GM11168 (cell line): ENCODE results near the gene NTM.

ENCODE experiments used
- in situ Hi-C: fragments of 300-500 bp; cut with MboI; formaldehyde crosslinking; loops from one replicate; pipeline ENCODE4 v1.12.0; 2022; ENCODE audit warnings: low sequenced_read_pairs; ENCODE audit not compliant: unreplicated experiment

NTM gene

GRCh38 chr11:132278801-132279574 is 908.6 kb downstream of the NTM start:
- in situ Hi-C loops = no loop called here

- in situ Hi-C loops = no loop called here
Measured at GRCh38 chr11:132284048-132284447, 913.6 kb downstream of the NTM start.

DNA sequence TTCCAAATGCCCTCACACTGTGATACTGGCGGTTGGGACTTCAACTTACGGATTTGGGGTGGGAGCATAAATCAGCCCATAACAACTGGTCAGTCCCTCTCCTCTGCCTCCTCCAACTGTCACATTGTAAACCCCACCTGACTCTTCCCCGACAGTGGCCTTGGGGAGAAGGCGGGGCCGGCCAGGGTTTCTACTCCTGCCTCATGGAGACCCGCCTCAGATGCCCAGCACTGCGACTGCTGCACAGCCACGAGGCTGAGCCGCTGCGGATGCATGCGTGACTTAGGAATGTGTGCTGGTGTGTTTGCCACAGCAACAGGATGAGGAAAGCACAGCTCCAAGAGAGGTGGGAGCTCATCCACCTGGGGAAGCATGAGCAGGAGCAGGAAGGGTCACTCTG is 914.2 kb downstream of the NTM start:
- in situ Hi-C loops = loop anchor here (5.0 kb wide), 1 partner anchor 113 kb away; no protein-coding TSS in a partner anchor

DNA sequence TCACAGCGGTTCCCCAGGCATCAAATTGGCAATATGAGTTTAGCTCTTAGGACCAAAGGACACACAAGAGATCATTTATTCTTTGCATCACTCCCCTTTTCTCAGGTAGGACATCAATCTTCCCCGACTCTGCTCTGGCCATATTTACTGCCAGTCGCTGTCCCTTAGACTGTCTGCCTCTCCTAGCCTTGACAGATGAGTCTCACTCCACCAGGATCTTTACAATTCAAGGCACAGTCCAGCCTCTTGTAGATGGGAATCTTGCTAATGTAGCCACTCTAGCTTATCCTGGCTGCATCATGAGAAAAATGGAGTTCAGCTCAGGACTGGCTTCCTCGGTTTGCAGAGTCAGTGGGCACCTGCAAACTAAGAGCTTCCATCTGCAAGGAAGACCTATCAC is 915.2 kb downstream of the NTM start:
- in situ Hi-C loops = loop anchor here (5.0 kb wide), 1 partner anchor 112 kb away; no protein-coding TSS in a partner anchor

GRCh38 chr11:132286106-132286505 is 915.7 kb downstream of the NTM start:
- in situ Hi-C loops = loop anchor here (5.0 kb wide), 1 partner anchor 111 kb away; no protein-coding TSS in a partner anchor

GRCh38 chr11:132288036-132288435 is 917.6 kb downstream of the NTM start:
- in situ Hi-C loops = loop anchor here (5.0 kb wide), 1 partner anchor 109 kb away; no protein-coding TSS in a partner anchor

- in situ Hi-C loops = loop anchor here (5.0 kb wide), 1 partner anchor 108 kb away; no protein-coding TSS in a partner anchor
Measured at GRCh38 chr11:132289590-132290256, 919.3 kb downstream of the NTM start.

DNA sequence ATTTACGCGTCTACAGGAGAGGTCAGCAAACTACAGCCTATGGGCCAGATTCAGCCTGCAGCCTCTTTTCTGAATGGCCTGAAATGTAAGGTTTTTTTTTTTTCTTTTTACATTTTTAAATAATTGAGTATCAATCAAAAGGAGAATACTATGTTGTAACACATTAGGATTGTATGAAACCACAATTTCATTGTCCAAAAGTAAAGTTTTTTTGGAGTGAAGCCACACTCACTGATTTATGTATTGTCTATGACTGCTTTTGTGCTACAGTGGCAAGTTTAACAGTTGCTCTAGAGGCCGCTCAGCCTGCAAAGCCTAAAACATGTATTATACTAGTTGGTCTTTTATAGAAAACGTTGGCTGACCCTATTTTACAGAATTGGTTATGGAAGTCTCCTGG is 923.2 kb downstream of the NTM start:
- in situ Hi-C loops = no loop called here

DNA sequence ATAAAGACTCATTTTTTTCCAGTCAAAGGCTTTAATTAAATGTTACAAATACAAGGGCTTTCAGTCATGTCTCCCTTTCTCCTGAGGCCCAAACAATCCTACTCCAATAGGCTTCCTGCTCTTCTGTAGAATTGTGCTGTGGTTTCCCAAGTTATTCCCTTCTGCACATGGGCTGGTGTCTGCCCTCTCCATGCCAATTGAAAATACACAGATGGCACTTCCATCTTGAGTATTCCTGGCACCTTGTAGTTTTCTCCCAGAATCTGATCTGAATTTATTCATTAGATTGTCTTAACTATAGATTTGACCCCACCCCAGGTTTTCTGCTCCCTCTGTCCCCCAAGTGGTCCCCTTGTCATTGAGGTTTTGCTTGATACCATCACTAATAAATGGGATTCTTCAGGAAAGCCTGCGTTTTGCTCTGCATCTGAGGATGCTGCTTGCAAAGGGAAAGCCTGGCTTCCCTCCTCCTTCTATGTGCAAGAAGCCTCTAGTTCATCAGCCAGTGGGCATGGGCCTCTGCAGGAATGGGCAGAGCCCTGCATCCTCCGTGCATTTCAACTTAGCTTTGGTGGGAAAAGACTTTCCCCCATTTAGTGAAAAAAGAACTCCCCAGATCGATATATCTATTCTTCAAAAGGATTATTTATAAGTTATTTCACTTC is 926.7 kb downstream of the NTM start:
- in situ Hi-C loops = no loop called here

DNA sequence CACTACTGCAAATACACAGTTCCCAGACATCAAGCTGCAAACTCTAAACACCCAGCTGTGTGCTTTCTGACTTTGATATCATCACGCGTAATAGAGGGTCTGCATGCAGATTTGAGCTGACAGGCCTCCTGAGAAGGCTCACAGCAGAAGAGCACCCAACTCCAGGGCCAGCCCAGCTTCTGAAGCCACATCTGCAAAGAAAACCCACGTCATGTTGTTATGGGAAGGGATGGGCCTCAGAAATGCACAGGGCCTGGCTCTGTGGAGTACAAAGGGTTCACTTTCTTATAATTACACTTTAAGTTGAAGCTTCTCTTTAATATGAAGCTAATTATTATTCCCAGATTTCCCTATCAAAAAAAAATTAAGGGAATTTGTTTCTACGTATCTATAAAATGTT is 927.9 kb downstream of the NTM start:
- in situ Hi-C loops = no loop called here

DNA sequence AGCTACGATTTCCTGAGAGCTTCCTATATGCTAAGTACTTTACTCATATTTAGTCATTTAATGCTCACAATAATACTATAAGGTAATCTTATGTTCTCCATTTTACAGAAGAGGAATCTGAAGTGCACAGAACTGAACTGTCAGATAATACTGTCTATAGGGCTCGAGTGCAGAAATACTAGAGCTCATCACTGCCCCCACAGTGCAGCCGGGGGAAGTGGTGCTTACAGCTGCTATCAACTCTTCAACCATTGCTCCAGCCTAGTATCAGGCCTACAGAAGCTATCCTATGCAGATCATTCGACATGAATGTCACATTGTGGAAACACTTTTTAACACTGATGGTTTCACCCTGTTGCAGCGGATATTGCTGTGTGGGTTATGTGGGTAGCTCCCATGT is 929.9 kb downstream of the NTM start:
- in situ Hi-C loops = no loop called here

DNA sequence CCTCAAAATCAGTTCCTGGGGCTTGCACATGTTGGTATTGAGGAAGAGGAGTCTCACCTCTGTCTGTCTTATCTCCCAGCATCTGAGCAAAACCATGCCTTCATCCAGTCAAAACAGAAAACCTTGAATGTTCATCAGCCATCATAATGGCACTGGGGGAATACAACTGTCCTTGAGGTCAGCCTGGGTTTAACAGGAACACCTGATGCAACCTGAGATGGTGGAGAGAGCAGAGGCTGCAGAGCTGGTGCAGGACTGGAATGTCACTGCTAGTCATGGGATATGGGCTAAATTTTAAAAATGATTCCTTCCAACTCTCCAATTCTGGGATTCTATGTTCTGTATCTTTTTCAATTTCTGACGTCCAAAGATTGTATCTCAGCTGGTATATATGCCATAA is 931.0 kb downstream of the NTM start:
- in situ Hi-C loops = no loop called here

DNA sequence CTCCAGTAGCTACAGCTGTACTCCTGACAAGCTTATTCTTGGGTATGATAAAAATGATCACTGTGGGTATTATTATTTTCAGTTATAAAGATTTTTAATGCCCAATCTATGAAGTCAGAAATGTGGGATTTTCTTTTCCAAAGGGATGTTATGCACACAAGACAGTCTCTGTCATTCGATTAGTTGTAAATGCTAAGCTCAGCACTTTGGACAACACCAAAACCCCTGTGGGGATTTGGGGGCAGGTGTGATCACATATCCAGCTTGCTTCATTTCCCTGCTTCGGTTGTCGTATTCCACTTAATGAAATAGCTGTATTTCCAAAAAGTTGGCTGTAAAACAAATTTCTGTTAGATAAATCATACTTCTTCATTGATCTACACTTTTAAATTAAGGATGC is 931.5 kb downstream of the NTM start:
- in situ Hi-C loops = no loop called here

DNA sequence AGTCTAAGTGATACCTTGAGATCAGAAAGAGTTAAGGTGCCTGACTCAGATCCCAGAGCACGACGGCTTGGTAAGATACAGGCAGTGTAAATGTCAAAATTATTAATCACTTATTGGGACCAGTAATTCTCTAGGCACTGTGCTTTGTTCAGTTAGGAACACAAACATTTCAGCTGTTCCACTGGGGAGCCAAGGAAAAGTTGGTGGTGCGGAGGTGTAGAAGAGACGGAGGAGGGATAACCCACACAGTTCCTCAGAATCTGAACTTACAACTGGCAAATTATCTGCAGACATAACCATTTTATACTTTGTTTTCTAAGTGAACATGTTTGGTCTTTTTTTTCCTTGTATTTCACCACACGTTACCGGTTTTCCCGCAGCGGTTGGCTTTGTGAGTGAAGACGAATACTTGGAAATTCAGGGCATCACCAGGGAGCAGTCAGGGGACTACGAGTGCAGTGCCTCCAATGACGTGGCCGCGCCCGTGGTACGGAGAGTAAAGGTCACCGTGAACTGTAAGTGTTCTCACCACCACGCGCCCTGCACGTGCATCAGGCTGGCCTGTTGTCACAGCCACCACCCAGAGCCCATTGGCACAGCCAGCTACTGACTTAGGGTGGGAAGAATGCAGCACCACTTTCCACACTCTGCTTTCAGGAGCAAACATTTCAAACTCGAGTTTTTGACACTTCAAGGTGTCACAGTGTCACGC is 937.0 kb downstream of the NTM start:
- in situ Hi-C loops = no loop called here

- in situ Hi-C loops = no loop called here
Measured at GRCh38 chr11:132310390-132311375, 940.3 kb downstream of the NTM start.

- in situ Hi-C loops = no loop called here
Measured at GRCh38 chr11:132311703-132312102, 941.3 kb downstream of the NTM start.

GRCh38 chr11:132312161-132312560 is 941.7 kb downstream of the NTM start:
- in situ Hi-C loops = no loop called here

DNA sequence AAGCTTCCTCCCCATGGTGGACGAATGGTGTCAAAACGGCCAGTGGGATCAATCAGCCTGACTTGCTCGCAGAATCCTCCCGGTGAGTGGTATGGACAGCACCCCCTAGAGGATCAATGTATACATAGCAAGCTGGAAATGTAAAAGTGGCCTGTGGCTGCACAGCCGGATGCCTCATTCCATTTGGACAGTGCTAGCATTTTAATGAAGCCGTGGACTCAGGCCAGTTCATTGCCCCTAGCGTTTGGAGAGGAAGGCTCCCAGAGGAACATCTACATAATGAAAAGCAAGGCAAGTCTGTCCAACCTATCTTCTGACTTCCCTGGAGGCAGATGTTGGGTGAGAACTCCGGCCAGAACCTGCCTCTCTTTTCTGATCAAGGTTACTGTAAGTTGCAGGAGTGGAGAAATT is 942.3 kb downstream of the NTM start:
- in situ Hi-C loops = no loop called here

DNA sequence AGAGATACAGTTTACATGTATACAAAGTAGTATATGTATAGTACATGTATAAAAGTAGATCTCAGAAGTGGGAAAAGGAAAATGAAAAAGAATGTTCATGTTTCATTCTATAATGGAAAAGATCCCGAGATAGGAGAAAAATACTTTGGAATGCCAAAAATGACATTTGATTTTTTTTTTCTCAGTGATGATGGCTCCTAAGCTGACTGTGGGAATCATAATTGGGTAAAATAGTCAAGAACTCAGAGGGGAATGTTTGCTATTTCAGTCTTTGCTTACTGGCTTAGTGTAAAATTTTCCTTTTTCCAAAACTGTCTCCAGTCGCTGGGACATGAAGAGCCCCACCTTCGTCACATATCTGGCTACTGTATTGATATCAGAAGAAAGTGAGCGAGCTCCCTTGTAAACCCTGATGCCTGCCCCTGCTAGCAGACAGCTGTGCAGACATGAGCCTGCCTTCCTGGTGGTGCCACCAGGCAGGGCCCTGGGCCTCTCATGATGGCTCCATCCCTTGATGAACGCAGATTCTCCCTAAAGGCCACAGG is 944.6 kb downstream of the NTM start:
- in situ Hi-C loops = no loop called here
